GOT3 (cell line): Measurements from ENCODE around the gene PGLYRP2.

Experiments used
- DNase-seq: peaks from one replicate; lab custom pipeline; 2025; ENCODE audit warnings: mixed read lengths; lab: John Stamatoyannopoulos, UW

PGLYRP2 gene

DNA sequence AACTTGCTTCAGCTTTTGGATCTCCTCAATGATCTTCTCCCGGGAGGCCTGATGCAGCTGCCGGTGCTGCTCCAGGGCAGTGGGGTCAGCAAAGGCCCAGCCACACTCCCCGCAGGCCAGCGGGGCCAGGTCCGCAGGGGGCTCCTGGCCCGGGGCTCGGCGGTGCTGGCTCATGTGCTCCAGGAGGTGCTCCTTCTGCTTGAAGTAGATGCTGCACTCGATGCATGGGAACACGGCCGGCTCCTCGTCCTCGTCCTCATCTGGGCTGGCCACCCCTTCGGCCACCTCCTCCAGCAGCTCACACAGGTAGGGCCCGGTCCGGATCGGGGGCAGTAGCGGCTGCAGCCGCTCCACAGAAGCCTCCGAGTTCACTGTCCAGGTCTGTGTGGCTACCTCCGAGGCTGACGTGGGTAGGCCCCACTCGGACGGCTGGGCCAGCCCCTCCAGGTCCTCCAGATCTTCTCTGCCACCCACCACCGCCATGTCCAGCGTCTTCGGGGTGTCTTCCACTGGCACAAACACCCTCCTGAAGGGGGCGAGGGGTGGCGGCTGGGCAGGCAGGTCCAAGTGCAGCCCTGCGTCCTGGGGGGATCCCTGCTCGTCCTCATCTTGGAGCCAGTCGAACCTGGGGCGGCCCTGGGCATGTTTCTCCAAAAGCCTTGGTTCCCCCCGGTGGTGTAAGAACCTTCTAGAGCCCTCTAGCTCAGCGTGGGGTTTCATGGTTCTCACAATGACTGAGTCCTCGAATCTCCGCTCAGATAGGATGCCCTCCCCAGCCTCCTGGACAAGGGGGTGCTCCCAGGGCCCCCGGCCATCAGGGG is 39.3 kb downstream of the PGLYRP2 start:
- DNase-seq = no peak

DNA sequence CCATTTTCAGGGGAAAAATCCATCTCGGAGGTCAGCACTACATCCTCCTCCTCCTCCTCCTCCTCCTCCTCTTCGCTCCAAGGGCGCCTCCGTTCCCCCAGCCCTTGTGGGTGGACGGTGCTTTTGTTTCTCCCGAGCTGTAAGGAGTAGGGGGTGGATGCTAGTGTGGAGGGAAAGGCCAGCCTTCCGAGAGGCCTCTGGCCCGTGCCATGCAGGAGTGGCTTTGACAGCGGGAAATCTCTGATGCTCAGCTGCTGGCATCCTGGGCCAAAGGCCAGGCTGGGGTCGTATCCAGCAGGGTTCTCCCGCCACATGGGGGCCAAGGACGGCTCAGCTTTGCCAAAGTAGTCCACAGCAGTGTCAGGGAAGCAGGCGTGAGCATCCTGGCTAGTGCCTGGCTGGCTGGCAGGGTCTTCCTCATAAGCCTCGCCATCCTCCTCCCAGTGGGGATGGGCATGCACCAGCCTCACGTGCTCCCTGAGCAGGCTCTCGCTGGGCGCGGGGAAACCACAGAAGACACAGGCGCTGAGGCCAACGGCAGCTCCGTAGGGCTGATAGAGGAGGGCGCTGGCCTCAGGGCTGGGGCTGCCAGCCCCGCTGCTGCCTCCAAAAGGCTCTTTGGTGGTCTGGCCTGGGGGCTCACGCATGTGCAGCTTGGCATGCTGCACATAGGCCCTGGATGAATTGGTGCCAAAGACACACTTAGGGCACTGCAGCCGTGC is 40.1 kb downstream of the PGLYRP2 start:
- no peak for DNase-seq

DNA sequence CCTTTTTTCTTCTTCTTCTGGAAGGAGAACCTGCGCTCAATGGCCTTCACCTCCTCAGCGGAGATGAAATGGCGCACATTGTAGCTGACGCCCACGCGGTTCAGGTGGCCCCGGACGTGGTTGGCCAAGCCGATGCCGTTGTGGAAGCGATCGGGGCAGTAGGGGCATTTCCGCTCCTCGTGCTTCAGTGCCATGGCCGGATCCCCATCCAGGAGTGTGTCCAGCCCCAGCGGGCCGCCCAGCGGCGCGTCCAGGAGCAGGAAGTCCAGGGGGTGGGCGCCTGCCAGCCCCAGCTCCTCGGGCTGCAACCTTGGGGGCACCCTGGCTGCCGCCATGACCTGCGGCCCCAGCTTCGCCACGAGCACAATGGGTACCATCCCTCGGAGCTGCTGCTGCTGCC is 40.7 kb downstream of the PGLYRP2 start:
- no peak for DNase-seq

DNA sequence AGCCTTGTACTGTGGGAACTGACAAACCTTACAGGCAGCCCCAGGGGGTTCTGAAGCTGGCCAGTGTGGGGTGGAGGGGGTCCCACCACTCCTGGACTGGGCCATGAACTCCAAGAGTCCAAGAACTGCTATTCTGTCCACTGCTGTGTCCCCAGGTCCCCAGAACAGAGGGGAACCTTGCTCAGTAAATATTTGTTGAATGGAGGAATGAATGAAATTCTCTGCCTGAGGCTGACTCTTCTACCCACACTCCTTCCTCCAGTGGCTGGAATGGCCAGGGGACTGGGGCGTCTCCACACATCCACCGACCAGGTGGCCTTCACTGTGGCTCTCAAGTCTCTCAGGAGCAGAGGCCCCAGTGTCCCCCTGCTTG is 41.2 kb downstream of the PGLYRP2 start:
- DNase-seq = no peak

DNA sequence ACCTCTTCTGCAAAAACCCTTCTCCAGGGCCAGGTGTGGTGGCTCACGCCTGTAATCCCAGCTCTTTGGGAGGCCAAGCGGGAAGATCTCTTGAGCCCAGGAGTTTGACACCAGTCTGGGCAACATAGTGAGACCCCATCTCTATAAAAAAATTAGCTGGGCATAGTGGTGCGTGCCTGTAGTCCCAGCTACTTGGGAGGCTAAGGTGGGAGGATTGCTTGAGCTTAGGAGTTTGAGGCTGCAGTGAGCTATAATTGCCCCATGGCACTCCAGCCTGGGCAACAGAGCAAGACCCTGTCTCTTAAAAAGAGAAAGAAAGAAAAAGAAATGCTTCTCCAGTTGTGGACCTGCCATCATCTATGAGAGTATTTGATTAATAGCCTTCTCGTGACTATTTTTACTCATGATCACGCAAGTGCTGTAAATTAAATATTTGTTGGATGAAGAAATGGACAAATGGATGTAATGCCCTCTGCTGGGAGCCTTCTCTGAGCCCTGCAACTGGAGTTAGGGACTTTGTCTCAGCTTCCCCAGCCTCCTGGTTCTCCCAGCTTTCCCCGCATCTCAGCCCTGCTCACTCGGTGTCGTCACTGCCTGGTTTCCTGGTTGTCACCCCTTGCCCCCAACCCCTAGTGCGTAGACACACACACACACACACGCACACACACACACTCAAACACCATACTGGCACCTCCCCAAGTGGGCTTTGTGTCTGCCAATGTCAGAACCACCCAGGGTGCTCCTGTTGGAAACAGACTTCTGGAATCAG is 41.8 kb downstream of the PGLYRP2 start:
- DNase-seq = no peak

DNA sequence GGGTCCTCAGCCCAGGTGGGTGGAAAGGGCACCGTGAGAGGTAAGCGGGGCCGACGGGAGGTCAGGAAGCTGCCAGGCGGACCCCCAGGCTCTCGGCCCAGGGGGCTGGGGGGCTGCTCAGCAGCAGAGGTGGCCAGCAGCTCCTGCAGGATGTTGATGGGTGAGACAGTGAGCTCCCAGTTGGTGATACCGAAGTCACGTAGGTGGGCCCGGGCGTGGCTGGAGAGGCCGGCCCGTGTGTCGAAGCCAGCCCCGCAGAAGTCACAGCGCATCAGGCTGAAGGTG is 42.5 kb downstream of the PGLYRP2 start:
- DNase-seq = no peak

DNA sequence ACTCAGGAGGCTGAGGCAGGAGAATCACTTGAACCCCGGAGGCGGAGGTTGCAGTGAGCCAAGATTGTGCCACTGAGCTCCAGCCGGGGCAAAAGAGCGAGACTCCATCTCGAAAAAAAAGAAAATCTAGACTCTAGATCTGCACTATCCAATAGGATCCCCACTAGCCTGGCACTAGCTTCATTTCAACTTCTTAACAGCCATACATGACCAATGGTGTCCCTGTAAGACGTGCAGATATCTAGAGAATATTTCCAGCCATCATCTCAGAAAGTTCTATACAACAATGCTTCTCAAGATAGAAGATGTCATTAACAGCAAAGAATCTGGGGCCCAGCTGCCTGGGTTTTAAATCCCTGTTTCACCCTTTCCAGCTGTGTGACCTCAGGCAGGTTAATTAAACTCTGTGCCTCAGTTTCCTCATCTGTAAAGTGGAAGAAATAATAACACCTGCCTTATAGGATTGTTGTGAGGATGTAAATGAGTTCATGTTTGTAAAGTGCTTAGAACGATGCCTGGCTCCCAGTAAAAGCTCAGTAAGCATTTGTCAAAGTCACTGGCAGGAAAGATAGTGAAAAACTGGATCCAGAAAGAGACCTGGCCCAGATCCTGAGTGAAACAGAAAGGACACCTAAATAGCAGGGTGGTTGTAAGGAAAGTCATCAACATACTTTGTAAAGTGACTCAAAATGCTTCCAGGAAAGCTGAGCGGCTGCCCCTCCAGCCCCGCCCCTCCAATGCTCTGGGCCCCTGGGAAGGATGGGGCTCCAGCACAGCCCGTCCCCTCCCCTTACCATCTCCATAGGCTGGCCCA is 43.1 kb downstream of the PGLYRP2 start:
- no peak for DNase-seq

DNA sequence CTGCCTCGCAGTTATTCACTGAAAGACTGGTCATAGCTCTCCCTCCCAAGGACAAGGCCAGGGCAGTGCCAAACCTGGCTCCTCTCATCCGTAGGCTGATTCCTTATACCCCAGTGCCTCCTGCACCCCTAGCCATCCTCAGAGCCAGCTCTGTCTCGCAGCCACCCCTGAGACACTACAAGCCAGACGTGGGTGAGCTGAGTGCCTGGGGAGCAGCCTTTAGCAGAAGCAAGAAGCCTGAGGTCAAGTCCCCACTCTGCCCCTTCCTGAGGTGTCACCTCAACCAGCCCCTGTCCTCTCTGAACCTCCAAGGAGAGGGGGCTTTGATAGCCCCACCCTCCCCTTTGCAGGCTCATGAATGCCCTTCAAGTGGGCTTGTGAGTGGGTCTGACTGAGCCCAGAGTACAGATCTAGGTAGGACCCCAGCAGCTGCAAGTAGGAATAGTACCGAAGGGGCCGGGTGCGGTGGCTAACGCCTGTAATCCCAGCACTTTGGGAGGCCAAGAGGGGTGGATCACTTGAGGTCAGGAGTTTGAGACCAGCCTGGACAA is 45.7 kb downstream of the PGLYRP2 start:
- no peak for DNase-seq

DNA sequence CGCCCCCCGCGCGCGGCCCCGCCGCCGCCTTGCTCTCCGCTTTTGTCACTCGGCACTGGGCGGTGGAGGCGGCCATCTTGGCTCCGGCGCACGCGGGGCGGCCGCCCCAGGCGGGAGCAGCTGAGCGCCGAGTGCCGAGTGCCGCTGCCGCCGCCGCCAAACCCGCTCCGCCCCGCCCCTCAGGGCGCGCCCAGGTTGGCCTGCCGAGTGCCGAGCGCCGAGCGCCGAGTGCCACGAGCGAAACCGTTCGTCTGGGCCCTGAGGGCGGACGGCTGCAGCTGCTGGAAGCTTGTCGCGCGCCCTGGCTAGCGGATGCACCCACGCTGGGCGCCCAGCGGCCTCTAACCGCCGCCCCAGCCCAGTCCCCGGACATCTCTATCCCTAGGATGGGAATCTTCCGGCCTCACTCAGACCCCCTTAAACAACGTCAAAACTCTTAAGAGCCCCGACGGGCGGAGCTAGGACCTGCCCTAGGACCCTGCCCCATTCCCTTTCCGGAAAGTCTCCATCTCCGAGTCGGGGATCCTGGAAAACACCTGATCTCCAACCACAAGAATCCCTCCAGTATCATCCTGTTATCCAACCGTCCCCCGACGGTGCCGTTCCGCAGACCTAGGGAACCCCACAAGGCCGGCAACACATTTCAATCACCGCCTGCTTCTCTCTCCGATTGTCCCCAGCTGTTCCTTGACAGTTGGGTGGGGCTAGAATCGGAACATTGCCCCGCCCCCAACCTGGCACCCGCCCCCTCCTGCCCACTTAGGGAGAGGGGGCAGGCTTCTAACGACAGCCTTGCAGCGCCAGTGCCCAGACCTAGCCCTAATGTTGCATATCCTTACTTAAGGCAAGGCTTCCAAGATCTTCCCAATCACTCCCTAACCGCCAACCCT is 46.4 kb downstream of the PGLYRP2 start:
- DNase-seq = peak; percentile 72

DNA sequence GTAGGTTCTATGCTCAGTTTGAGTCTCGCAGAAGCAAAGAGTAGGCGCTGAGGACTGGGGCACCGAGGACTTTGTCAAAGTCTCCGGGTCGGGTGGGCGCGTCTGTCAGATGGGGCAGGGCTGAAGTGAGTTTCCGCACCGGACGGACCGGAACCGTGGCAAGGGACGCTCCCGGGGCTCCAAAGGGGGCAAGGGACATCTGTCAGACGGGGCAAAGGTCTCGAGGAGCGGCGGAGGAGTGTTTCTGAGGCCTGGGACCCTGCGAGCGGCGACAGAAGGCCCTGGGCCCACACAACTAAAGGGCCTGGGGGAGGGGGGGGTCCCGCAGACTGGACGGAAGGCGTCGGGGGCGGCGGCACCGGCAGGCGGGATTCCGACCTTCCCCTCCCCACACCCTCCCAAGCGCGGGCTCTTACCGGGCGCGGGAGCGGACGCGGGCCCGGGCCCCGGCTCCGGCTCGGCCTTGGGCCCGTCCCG is 47.2 kb downstream of the PGLYRP2 start:
- DNase-seq = no peak

DNA sequence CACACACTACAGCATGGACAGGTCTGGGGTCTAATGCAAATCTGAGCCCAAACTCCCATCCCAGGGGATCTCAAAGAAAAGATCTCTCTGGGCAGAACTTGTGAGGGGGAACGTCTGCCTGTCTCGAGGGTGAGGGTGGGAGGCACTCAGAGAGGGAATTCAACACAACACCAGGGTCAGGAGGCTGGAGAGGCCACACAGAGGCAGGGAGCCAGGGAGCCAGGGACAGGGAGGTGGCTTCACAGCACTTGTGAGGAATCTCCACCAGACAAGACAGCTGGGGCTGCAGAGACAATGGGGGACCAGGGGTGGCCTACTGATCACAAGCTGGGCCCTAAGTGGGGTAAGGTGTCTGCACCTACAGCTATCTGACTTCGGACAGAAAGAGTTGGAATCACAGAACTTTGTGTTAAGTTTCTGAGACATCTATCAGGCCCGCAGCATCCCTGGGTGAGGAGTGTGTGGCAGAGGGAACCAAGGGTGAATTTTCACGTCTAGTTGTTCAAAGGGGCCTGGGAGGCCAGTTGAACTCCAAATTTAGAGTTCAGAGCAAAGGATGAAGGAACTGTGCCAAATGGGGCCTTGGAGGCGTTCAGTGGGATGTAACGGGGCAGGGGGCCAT is 47.8 kb downstream of the PGLYRP2 start:
- DNase-seq = no peak

DNA sequence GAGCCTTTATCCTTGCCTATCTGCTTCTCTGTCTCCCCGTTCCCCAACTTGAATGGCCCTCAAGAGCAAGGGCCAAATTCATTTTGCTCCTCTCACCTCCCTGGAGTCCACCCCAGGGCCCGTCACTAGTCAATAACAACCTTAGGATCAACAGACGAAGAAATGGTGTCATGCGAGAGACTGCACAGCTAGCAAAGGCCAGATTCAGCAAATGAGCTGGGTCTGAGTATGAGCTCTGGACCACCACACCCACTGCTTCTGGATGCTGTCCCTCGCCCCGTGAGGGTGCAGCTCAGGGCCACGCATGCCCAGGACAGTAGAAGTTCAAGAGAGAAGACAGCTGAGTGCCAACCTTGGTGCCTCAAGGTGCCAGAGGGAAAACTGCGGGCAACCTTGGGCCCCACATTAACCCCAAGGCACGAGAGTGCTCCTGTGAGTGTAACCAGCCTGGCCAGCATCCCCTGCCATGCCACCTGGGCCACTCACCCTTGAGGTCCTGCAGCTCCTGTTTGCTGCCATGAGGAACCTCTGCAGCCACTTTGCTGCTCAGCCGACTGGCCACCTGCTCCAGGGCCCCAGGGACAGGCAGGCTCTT is 48.7 kb downstream of the PGLYRP2 start:
- DNase-seq = no peak

DNA sequence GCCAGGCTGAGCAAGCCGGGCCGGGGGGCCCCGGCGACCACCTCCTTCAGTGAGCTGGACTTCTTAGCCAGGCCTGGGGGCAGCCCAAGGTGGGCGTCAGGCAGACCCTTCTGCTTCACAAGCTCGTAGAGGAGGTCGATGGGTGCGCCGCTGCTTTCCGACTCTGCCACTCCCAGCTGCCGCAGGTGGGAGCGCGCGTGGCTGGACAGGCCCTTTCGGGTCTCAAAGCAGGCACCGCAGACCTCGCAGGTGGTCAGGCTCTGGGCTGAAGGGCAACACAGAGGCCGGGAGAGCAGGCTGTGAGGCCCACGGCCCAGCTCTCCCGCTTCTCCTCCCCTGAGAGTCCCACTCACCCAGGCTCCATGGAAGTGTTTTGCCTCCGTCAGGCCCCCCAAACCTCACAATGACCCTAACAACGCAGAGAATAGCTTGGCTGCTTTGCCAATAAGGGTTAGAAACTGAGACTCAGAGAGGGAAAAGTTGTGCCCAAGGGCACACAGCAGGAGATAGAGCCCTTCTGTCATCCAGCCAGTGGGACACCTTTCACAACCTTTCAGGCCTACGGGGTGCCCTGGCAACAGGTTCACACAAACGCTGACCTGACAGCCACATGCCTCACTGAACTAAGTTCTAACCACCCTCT is 49.4 kb downstream of the PGLYRP2 start:
- no peak for DNase-seq

DNA sequence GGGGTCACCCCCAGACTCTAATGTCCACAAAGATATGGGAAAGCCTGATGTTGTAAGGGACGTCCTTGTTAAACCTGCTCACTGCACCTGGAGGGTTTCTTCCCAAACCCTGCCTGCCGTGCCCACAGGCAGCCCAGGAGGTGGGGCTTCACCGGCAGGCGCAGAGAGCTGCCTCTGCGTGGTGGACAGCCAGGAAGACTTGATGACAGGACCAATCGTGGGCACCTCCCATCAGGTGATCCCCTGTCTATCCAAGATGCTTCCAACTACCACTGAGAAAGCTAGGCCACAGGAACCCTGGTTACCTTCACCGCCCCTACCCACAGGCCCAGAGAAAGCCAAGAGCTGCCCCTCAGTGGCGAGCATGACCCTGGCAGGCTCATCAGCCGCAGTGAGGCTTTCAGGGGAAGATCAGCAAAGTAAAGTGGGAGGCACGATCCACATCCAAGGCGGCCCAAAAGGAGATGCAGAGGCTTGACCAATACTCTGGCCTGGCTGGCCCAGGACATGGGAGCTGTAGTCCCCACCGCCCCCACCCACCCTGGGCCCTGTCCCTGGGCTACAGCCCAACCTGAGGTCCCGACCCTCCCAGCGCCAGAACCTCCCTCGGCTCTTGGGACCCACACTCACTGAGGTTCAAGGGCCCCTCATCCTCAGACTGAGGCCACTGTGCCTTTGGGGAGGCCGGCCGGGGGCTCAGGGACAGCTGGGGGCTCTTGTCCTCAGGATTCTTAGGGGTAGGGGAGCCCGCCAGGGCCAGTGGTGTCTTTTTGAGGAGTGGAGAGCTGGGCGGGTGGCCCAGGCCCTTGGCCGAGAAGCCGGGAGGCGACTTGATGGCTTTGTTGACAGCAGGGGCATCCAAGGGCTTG is 50.1 kb downstream of the PGLYRP2 start:
- DNase-seq = no peak

DNA sequence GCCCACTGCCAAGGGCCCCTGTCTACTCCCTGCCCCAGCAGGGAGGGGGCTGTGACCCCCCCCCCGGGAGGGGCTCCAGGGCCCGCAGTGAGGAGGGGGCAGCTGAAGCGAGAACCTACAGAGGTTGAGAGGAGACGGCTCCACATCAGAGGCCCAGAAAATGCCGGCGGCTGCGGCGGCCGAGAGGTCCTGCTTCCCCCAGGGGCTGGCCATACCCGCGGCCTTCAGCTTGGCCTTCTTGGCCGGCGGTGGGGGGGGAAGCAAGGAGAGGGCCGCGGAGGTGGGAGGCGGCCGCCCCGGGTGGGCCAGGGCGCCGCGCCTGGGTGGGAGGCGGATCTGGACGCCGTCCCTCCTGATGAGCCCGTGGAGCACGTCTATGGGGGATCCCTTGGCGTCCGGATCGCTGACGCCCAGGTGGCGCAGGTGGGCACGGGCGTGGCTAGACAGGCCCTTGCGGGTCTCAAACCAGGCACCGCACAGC is 51.3 kb downstream of the PGLYRP2 start:
- no peak for DNase-seq

DNA sequence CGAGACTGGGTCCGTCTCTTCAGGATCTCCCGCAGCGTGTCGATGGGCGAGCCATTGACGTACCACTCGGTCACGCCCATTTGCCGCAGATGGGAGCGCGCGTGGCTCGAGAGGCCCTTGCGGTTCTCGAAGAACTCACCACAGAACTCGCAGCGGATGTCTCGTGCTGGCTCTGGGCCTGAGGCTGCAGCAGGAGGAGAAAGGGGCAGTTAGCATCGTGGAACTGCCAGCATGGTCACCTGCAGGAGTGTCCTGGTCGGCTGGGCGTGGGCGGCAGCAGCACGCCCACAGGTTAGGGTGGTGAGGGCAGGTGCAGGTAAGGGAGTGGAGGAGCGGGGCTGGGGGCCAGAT is 52.0 kb downstream of the PGLYRP2 start:
- no peak for DNase-seq

DNA sequence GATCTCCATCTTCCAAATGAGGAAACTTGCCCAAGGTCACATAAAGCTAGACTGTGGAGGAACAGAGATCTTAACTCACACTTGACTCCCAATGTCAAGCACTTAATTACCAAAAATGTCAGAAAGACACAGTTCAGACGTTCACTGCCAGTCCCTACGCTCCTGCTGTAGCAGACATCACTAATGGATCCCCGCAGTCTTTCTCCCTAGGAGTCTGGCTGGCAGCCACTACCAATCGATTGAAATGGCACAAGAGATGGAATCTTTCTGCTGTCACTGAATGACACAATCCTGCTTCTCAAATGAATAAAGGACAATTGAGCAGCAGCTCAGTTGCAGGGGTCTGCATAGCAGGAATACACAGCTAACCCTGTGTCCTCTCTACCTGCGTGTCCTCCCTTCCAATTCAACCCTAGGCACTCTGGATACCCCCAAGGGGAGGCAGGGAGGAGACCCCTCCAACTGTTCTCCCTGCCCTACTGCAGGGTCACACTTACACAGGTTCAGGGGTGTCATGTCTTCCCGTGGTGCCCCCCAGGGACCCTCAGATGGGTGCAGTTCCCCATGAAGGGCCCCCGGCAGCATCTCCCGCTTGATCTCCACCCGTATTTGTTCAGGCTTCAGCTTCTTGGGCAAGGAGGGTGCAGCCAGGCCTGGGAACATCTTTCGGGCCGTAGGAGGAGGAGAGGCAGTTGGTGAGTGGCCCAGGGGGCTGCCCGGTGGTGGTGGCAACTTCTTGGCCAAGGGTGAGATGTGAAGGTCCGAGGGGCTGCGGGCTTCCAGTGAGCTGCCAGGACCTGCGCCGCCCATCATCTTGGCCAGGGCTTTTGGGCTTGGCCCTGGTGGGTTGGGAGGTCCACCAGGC is 52.6 kb downstream of the PGLYRP2 start:
- DNase-seq = no peak
